Fibroblast of lung (primary cell): Measurements from ENCODE around the gene SH3TC1.

Source experiments
- EZH2 ChIP-seq: IDR thresholded peaks from 2 replicates; pipeline ENCODE4 v1.5.1; 2012; ENCODE audit warnings: low read length, control low read depth, mild to moderate bottlenecking; ENCODE audit errors: missing control alignments
- TF ChIP-seq, protein P1 (sequence below), 2 donors: IDR thresholded peaks in 1 of 2; conservative IDR thresholded peaks in 1 of 2; 1 replicate in 1 of 2; 2 replicates in 1 of 2; pipeline ENCODE4 v1.5.1; 2011 to 2012; ENCODE audit warnings: low read length in 2 of 2, control low read depth in 1 of 2, inconsistent platforms in 1 of 2, low read depth in 1 of 2, mild to moderate bottlenecking in 1 of 2

DNA sequence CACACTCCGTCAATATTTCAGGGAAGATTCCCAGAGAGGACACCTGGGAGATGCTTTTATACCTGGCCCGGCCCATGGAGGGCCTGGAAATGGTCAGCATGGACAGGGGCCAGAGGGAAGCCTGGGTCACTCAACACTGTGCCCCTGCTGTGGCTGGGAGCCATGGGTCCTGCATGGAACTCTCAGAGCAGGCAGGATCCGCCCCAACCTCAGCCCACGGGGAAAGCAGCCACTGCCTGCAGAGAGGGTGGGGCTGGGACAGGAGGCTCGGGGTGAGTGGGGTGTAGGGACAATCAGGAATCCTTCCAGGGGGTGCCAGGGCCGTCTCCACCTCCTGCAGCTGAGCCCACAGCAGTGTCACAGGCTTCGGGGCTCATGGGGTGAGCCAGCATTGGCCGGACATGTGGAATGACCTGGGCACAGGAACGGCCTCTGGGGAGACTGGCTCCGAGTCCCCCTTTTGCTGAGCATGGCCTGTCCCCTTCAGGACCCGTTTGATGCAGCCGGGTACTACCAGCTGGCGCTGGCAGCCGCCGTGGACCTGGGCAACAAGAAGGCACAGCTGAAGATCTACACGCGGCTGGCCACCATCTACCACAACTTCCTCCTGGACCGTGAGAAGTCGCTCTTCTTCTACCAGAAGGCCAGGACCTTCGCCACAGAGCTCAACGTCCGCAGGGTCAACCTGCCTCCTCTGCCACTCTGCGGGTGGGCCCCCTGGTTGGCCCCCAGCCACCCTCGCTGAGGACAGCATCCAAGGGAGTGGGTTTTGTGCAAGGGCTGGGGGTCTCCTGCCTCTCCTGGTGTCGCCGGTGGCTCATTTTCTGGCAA, 41.3 kb downstream of the SH3TC1 start:
- TF ChIP-seq, protein P1, sequence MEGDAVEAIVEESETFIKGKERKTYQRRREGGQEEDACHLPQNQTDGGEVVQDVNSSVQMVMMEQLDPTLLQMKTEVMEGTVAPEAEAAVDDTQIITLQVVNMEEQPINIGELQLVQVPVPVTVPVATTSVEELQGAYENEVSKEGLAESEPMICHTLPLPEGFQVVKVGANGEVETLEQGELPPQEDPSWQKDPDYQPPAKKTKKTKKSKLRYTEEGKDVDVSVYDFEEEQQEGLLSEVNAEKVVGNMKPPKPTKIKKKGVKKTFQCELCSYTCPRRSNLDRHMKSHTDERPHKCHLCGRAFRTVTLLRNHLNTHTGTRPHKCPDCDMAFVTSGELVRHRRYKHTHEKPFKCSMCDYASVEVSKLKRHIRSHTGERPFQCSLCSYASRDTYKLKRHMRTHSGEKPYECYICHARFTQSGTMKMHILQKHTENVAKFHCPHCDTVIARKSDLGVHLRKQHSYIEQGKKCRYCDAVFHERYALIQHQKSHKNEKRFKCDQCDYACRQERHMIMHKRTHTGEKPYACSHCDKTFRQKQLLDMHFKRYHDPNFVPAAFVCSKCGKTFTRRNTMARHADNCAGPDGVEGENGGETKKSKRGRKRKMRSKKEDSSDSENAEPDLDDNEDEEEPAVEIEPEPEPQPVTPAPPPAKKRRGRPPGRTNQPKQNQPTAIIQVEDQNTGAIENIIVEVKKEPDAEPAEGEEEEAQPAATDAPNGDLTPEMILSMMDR (conservative IDR thresholded peaks at IDR 0.05 in 1 of 2, IDR thresholded peaks at IDR 0.05 in 1 of 2; ENCODE audit: low read depth in 1 of 2, low read length in 2 of 2) = no peak
- TF ChIP-seq EZH2 = no peak
